Iris pigment epithelial cell (primary cell): Measurements from ENCODE around the gene SNAP29.
"Not testable (repeated sequence)": the region's sequence is repeated elsewhere in the genome, so short reads cannot be mapped to it uniquely, and the experiment has no call there.

ENCODE experiments used
- DNase-seq: peaks from one replicate; pipeline ENCODE4 v3.0.0-alpha.2; 2011; ENCODE audit warnings: low read depth

SNAP29 gene

GRCh38 chr22:20931126-20931654 is 72.4 kb downstream of the SNAP29 start:
- no peak for DNase-seq

- no peak for DNase-seq
Observed at GRCh38 chr22:20933910-20934309, 75.1 kb downstream of the SNAP29 start.

- DNase-seq = not testable (repeated sequence)
Observed at GRCh38 chr22:20935049-20935448, 76.2 kb downstream of the SNAP29 start.

GRCh38 chr22:20935780-20936539 is 77.2 kb downstream of the SNAP29 start:
- DNase-seq = not testable (repeated sequence)

GRCh38 chr22:20937031-20937793 is 78.4 kb downstream of the SNAP29 start:
- DNase-seq = no peak

GRCh38 chr22:20937794-20938671 is 79.2 kb downstream of the SNAP29 start:
- DNase-seq = peak; percentile 39

GRCh38 chr22:20939457-20940185 is 80.8 kb downstream of the SNAP29 start:
- DNase-seq = not testable (repeated sequence)

GRCh38 chr22:20940186-20940651 is 81.4 kb downstream of the SNAP29 start:
- no peak for DNase-seq
